Uterus (tissue), 4 donors: ENCODE results near the gene RTN1. TPM values are rescaled to one million over a fixed set of nuclear protein-coding genes. Genes with fewer than 3 reads are reported as not detected.

ENCODE experiments used
- DNase-seq, 2 donors: peaks; one replicate each; pipeline ENCODE4 v3.0.0-alpha.2; 2019 to 2020
- H3K27ac ChIP-seq, 2 donors: fragments of 200-600 bp; sonication (generic); 1 replicate in 1 of 2; 2 replicates in 1 of 2; pipeline ENCODE4 v1.5.1; 2016 to 2018
- H3K27me3 ChIP-seq, 2 donors: fragments of 200-600 bp; sonication (generic); one replicate each; pipeline ENCODE4 v1.5.1; 2018 to 2019; ENCODE audit warnings: control low read depth in 1 of 2
- H3K36me3 ChIP-seq, 2 donors: fragments of 200-600 bp; sonication (generic); one replicate each; pipeline ENCODE4 v1.5.1; 2019; ENCODE audit warnings: control low read depth in 1 of 2
- H3K4me1 ChIP-seq, 2 donors: fragments of 200-600 bp; sonication (generic); one replicate each; pipeline ENCODE4 v1.5.1; 2018 to 2019; ENCODE audit warnings: control low read depth in 1 of 2
- H3K4me3 ChIP-seq, 2 donors: fragments of 200-600 bp; sonication (generic); 1 replicate in 1 of 2; 2 replicates in 1 of 2; pipeline ENCODE4 v1.5.1; 2018 to 2019; ENCODE audit warnings: mild to moderate bottlenecking in 1 of 2
- H3K9me3 ChIP-seq, 2 donors: fragments of 200-600 bp; sonication (generic); one replicate each; pipeline ENCODE4 v1.5.1; 2019; ENCODE audit warnings: control low read depth in 1 of 2
- POLR2A ChIP-seq, 2 donors: fragments of 450-650 bp; IDR thresholded peaks; one replicate each; pipeline ENCODE4 v1.6.1; 2016; ENCODE audit warnings: antibody characterized with exemption in 2 of 2, mild to moderate bottlenecking in 1 of 2, moderate library complexity in 1 of 2
- intact Hi-C: fragments of 100-400 bp; cut with DNase I; formaldehyde crosslinking; loops from one replicate; pipeline ENCODE4 v1.15.1; 2023; ENCODE audit warnings: low total_unique reads
- total RNA-seq, 4 donors: library from RNA; depleted of rRNA in 3 of 4; stranded (reverse); fragments of >200 nt in 3 of 4; gene quantifications; one replicate each; pipeline versions ENCODE4 v1.1.0 to v1.2.4, GENCODE V29; 2014 to 2023
- TF ChIP-seq, protein P1 (sequence below), 4 experiments: fragments of 200-600 bp in 2 of 4; fragments of 450-650 bp in 2 of 4; sonication (generic) in 2 of 4; IDR thresholded peaks; one replicate each; pipeline ENCODE4 v1.5.1; 2016 to 2019; ENCODE audit warnings: antibody characterized with exemption in 4 of 4, mild to moderate bottlenecking in 2 of 4, moderate library complexity in 1 of 4
- donor health status: DM: yes; HTN: yes; CAD: no.

The RTN1 gene, protein sequence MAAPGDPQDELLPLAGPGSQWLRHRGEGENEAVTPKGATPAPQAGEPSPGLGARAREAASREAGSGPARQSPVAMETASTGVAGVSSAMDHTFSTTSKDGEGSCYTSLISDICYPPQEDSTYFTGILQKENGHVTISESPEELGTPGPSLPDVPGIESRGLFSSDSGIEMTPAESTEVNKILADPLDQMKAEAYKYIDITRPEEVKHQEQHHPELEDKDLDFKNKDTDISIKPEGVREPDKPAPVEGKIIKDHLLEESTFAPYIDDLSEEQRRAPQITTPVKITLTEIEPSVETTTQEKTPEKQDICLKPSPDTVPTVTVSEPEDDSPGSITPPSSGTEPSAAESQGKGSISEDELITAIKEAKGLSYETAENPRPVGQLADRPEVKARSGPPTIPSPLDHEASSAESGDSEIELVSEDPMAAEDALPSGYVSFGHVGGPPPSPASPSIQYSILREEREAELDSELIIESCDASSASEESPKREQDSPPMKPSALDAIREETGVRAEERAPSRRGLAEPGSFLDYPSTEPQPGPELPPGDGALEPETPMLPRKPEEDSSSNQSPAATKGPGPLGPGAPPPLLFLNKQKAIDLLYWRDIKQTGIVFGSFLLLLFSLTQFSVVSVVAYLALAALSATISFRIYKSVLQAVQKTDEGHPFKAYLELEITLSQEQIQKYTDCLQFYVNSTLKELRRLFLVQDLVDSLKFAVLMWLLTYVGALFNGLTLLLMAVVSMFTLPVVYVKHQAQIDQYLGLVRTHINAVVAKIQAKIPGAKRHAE
- total RNA-seq: 10 to 100 TPM in 2 of 4 donors, 1 to 10 TPM in 1, under 1 TPM in 1; 0.26 to 14.4 (median 7.5) TPM

DNA sequence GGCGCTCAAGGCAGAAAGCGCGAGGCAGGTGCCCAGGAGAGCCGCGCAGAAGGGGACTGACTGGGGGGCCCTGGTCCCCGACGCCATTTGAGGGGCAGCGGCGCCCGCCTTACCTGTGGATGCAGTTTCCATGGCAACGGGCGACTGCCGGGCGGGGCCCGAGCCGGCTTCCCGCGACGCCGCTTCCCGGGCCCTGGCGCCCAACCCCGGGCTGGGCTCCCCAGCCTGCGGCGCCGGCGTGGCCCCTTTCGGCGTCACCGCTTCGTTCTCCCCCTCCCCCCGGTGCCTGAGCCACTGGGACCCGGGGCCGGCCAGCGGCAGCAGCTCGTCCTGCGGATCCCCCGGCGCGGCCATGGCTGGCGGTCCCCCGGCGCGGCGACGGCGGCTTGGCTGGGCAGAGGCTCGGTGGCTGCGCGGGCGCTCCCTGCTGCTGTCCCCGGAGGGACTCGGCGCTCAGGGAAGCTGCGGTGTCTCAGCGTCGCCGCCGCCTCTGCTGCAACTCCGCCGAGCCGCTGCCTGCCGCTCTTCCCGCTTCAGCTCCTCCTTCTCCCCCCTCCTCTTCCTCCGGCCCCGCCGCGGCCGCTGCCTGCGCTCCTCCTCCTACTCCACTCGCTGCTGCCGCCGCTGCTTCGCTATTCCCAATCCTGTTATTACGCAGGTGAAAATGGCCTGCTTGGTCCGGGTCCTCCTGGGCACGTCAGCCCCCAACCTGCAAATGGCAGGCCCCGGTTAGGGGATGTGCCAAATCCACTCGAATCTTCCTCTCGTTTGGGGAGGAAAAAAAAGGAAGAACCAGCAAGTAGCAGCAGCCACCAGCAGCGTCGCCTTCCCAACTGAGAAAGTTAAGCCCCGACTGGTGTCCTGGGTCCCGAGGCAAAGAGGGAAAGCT, at the start of gene RTN1:
TSS of gene RTN1 (minus strand) at position 500 of the 889 bp plus-strand sequence. CDS start at position 354, 146 bp downstream.
- Histone ChIP-seq H3K27me3 (peaks cover 0 to 4% of the 10 kb centered on the region in 2 donors), H3K4me3 (peak within 1 kb of the TSS; percentile 17 to 30), H3K36me3 (no peaks in the 10 kb centered on the region), H3K27ac (no peak within 1 kb of the TSS), H3K4me1 (no peaks in the 10 kb centered on the region), H3K9me3 (no peaks in the 10 kb centered on the region)
- no peak for TF ChIP-seq POLR2A (IDR thresholded peaks at IDR 0.05)
- TF ChIP-seq, protein P1, sequence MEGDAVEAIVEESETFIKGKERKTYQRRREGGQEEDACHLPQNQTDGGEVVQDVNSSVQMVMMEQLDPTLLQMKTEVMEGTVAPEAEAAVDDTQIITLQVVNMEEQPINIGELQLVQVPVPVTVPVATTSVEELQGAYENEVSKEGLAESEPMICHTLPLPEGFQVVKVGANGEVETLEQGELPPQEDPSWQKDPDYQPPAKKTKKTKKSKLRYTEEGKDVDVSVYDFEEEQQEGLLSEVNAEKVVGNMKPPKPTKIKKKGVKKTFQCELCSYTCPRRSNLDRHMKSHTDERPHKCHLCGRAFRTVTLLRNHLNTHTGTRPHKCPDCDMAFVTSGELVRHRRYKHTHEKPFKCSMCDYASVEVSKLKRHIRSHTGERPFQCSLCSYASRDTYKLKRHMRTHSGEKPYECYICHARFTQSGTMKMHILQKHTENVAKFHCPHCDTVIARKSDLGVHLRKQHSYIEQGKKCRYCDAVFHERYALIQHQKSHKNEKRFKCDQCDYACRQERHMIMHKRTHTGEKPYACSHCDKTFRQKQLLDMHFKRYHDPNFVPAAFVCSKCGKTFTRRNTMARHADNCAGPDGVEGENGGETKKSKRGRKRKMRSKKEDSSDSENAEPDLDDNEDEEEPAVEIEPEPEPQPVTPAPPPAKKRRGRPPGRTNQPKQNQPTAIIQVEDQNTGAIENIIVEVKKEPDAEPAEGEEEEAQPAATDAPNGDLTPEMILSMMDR (IDR thresholded peaks at IDR 0.05): no peak
- DNase-seq: peak in 1 of 2 donors; percentile 20
- intact Hi-C loops: no loop called here

DNA sequence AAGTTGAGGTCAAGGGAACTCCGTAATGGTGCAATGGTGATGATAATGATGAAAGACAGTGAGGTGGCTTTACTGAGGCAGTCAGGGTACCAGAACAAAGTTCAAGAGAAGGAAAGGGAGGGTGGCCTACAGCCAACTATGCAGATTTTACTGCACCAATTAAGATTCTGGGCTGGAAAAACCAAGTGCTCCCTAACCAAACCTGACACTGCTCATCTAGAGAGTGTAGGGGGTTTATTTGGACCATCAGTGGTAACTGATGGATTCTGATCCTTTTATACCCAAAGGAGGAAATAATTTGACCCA, 49.8 kb upstream of the RTN1 start:
- H3K27ac ChIP-seq: no peak overlapping the region
- no peak overlapping the region for H3K4me3 ChIP-seq
- intact Hi-C loops: no loop called here
- H3K4me1 ChIP-seq: no peaks in the 10 kb centered on the region
- DNase-seq: no peak
- H3K27me3 ChIP-seq: peaks cover 0 to 13% of the 10 kb centered on the region in 2 donors
- H3K36me3 ChIP-seq: no peaks in the 10 kb centered on the region
- no peaks in the 10 kb centered on the region for H3K9me3 ChIP-seq
- TF ChIP-seq, protein P1 (IDR thresholded peaks at IDR 0.05): no peak
- no peak for TF ChIP-seq POLR2A (IDR thresholded peaks at IDR 0.05)

DNA sequence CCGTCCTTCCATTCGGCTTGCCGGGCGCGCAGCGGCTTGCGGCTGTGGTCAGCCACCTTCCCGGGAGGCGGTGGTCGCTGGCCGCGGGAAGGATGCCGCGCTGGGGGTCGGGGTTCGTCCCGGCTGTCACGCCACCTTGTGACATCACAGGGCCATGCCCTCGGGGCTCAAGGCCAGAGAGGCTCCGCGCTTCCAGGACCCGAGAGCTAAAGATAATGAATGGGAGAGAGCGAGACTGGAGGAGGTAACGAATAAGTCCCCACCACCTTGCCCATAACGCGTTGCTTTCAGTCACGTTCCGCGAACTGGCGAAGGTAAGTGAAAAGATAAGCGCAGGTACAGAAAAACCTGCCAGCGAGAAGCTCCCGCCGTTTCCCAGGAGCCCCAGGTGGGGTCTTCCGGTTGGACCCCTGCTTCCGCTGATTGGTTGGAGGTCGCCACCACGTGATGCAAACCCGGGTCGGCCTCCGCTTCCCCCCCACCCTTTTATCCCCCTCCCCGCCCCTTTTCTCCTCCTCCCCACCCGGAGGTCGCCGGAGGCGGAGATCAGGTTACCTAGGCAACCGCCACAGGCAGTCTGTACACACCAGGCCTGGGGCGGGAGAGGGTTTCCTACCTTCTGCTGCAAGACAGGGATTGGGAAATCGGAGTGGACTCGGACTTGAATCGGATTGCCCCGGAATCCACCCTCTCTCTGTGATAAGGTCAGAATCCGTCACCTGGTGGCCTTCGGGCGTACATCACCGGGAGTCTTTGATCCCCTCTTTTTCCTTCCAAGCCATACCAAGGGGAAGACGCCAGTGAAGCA, 49.2 kb upstream of the RTN1 start, which contains the start of gene LRRC9:
TSS of gene LRRC9 (plus strand) at position 575 of the 808 bp plus-strand sequence.
- H3K4me1 ChIP-seq: no peaks in the 10 kb centered on the region
- no peak within 1 kb of the TSS for H3K27ac ChIP-seq
- DNase-seq: peak in 1 of 2 donors; percentile 18
- H3K4me3 ChIP-seq: peak within 1 kb of the TSS; percentile 14 to 33
- no peaks in the 10 kb centered on the region for H3K36me3 ChIP-seq
- H3K9me3 ChIP-seq: no peaks in the 10 kb centered on the region
- H3K27me3 ChIP-seq: peaks cover 0 to 13% of the 10 kb centered on the region in 2 donors
- intact Hi-C loops: no loop called here
- TF ChIP-seq, protein P1 (IDR thresholded peaks at IDR 0.05): no peak
- TF ChIP-seq POLR2A (IDR thresholded peaks at IDR 0.05): no peak

DNA sequence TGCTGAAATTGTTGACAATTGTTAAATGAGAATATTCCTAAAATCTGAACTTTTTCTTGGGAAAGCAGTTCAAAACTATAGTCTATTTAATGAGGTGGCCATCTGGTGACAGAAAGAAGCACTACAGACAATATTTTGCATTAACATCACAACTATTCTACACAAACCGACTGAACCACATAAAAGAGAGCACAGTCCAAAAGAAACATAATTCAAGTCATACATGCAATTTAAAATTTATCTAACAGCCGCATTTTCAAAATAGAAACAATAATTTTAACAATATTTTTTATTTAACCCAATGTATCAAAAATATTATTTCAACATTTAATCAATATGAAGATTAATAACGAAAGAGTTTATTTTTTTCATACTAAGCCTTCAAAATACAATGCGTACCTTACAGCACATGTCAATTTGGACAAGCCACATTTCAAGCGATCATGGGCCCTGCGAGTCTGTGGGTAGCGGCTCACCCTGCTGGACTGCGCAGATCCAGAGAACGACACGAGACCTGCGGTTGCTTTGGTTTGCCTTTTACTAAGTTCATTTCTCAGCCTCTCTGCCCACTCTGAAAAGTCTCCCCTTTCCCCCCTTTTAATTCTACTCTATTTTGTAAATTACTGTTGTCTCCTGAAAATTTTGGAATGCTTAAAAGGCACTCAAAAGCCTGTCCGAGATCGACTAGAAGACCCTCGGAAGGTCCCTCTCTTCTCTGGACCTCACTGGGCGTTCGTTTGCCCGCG, 48.4 kb upstream of the RTN1 start:
- no peaks in the 10 kb centered on the region for H3K4me1 ChIP-seq
- peaks cover 0 to 13% of the 10 kb centered on the region in 2 donors for H3K27me3 ChIP-seq
- no peaks in the 10 kb centered on the region for H3K36me3 ChIP-seq
- H3K27ac ChIP-seq: no peak overlapping the region
- peak overlapping the region; percentile 14 to 33 for H3K4me3 ChIP-seq
- DNase-seq: no peak
- no peaks in the 10 kb centered on the region for H3K9me3 ChIP-seq
- no peak for TF ChIP-seq POLR2A (IDR thresholded peaks at IDR 0.05)
- TF ChIP-seq, protein P1 (IDR thresholded peaks at IDR 0.05): peak in 1 of 4 experiments; percentile 17
- intact Hi-C loops: no loop called here
